BJ (cell line): ENCODE data around the gene SHANK1. TPM values are rescaled to one million over a fixed set of nuclear protein-coding genes. Genes with fewer than 3 reads are reported as not detected.

Experiments
- CTCF ChIA-PET: fragments of 350-600 bp; formaldehyde crosslinking; extraction: SDS; loops from one replicate; lab custom pipeline; 2021; ENCODE audit warnings: antibody characterized with exemption, inconsistent platforms; lab: Yijun Ruan, JAX
- POLR2A ChIA-PET: fragments of 300-600 bp; sonication (Branson Sonifier 250); formaldehyde crosslinking; extraction: SDS; loops from one replicate; lab custom pipeline; 2021; ENCODE audit warnings: antibody characterized with exemption; lab: Charles Lee
- DNase-seq: peaks from one replicate; pipeline ENCODE4 v3.0.0-alpha.2; 2011; ENCODE audit warnings: low read depth
- H3K27me3 ChIP-seq: 2 replicates; pipeline ENCODE4 v1.6.0; 2011; ENCODE audit warnings: low read length; ENCODE audit not compliant: control insufficient read depth, insufficient read depth
- H3K36me3 ChIP-seq: 2 replicates; pipeline ENCODE4 v1.5.1; 2011; ENCODE audit warnings: low read length; ENCODE audit not compliant: control insufficient read depth, insufficient read depth
- H3K4me3 ChIP-seq: 2 replicates; pipeline ENCODE4 v1.5.1; 2011; ENCODE audit warnings: low read depth, mild to moderate bottlenecking, control low read depth, low read length
- polyA plus RNA-seq: library from polyadenylated mRNA; depleted of rRNA; stranded (reverse); fragments of >200 nt; gene quantifications from 2 replicates; pipeline ENCODE4 v1.2.3, GENCODE V29; 2011
- TF ChIP-seq, protein P1 (sequence below): IDR thresholded peaks from 2 replicates; pipeline ENCODE4 v1.5.1; 2011; ENCODE audit warnings: low read depth, mild to moderate bottlenecking, control low read depth, inconsistent platforms, low read length, moderate library complexity; ENCODE audit not compliant: insufficient read depth

Gene SHANK1
- polyA plus RNA-seq, 1 experiment = 1.8 TPM

DNA sequence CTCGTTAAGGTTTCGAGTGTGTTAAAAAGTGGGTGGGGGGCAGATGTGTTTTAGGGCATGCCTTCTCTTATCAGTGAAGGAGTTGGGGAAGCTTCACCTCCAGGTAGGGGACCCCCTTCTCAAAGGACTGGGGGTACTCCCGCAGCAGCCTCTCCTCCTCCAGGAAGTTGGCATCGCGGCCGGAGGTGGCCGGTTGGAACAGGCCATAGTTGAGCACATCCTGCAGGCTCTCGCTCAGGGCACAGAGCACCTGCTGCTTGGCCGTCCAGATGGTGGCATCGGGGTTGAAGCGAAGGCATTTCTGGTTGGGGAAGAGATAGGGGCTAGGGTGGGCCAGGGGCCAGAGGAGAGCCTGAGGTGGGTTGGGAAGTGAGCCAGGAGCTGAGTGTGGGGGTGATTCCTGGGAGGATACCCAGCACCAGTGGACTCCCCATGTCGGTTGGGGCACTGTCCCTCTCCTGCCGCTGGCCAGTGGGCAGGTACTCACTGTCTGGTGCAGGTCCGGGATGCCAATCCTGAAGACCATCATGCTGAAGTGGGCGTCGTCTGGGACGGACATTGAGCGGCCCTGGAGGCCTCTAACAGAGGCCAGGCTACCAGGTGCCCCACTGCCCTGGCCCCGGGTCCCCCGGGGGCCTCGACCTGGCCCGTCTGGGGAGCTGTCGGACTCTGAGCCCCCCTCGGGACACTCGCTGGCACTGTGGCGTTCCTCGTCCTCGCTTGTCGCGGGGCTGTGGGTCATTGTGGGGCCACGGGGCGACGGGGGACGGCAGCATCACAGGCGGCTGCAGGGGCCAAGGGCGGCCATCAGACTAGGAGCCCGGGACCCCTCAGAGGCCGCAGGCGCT, 3.2 kb downstream of the SHANK1 start:
- no peak for DNase-seq

DNA sequence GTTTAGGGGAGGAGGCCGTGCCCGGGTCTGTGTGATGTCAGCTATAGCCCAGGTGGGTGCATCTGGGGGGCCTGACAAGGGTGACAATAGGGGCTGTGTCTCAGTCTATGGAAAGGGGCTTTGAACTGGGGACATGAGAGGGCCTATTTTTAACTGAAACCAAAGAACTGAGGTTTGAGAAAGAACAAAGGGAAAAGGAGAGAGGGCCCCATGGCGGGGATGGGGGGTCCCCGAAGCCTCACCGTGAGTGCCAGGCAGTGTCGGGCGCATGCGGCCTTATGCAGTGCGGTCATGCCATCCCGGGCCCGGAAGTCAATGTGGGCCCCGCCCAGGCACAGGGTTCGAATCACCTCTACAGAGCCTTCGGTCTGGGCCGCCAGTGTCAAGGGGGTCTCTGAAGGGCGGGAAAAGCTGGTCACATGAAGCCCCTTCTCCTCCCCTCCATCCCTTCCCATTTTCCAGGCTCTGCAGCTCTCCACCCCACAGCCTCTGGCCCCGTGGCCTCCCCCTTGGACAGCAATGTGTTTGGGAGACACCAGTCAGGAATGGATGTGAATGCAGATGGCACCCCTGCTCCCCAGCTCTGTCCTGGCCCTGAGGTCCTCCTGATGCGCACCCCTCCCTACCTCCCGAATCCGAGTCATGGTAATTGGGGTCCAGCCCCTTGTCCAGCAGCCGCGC, 5.9 kb downstream of the SHANK1 start:
- no peak for DNase-seq

More for the DNA sequence above, 3.2 kb downstream of the SHANK1 start:
- TF ChIP-seq, protein P1, sequence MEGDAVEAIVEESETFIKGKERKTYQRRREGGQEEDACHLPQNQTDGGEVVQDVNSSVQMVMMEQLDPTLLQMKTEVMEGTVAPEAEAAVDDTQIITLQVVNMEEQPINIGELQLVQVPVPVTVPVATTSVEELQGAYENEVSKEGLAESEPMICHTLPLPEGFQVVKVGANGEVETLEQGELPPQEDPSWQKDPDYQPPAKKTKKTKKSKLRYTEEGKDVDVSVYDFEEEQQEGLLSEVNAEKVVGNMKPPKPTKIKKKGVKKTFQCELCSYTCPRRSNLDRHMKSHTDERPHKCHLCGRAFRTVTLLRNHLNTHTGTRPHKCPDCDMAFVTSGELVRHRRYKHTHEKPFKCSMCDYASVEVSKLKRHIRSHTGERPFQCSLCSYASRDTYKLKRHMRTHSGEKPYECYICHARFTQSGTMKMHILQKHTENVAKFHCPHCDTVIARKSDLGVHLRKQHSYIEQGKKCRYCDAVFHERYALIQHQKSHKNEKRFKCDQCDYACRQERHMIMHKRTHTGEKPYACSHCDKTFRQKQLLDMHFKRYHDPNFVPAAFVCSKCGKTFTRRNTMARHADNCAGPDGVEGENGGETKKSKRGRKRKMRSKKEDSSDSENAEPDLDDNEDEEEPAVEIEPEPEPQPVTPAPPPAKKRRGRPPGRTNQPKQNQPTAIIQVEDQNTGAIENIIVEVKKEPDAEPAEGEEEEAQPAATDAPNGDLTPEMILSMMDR = no peak
- ChIA-PET CTCF (interaction anchor here (0.5 to 1.5 kb wide), 4 partner anchors 8 to 160 kb away, joined by 3 to 4 read pairs (median 4); no protein-coding TSS in a partner anchor), POLR2A (no interaction called here)
- H3K36me3 ChIP-seq = peaks cover 1% of the 10 kb centered on the region; the same call in 1 of the 2 replicates
- no peaks in the 10 kb centered on the region for H3K27me3 ChIP-seq
- H3K4me3 ChIP-seq = no peak overlapping the region

DNA sequence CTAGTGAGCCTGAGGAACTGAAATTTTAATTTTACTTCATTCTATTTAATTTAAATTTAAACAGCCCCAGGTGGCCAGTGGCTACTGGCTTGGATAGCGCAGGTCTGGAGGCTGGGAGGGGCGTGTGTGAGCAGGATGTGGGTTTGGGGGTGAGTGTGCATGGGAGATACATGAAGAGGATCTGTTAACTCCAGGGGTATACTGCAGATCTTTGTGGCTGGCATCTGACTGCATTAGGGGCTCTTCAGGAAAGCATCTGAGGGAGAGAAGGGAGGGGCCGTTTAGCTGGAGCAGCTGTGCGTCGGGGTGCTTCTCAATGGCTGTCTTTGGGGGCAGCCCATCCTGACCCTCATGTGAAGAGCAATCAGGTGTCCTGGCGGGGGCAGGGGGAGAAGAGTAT, 6.8 kb downstream of the SHANK1 start:
- DNase-seq = no peak
- Histone ChIP-seq H3K4me3 (no peak overlapping the region), H3K36me3 (peaks cover 1% of the 10 kb centered on the region; the same call in 1 of the 2 replicates), H3K27me3 (no peaks in the 10 kb centered on the region)
- POLR2A ChIA-PET = no interaction called here
- TF ChIP-seq, protein P1 = no peak
- CTCF ChIA-PET = interaction anchor here (0.6 to 1.0 kb wide), 2 partner anchors 71 to 476 kb away, joined by 4 to 6 read pairs; no protein-coding TSS in a partner anchor

More for the DNA sequence above, 5.9 kb downstream of the SHANK1 start:
- POLR2A ChIA-PET = no interaction called here
- Histone ChIP-seq H3K27me3 (no peaks in the 10 kb centered on the region), H3K4me3 (no peak overlapping the region), H3K36me3 (peaks cover 1% of the 10 kb centered on the region; the same call in 1 of the 2 replicates)
- CTCF ChIA-PET = interaction anchor here (0.6 to 1.6 kb wide), 4 partner anchors 8 to 477 kb away, joined by 3 to 6 read pairs (median 5); no protein-coding TSS in a partner anchor
- TF ChIP-seq, protein P1 = no peak

DNA sequence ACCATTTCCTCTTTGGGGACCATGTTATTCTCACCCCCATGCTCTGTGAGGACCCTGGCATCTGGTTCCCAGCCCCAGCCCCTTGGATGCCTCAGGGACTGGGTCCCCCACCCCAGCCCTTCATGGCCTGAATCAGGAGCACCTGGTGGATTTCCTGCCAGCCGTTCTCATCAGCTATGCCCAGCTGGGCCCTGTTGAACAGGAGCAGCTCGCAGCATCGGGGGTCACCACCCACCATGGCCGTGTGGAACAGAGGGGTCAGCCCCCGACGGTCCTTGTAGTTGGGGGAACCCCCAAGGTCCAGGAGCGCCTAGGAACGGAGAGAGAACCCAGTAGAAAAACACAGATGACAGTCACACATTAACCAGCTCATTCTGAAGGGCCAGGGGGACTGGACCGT, 7.8 kb downstream of the SHANK1 start:
- TF ChIP-seq, protein P1 = no peak
- no peak for DNase-seq

More for the DNA sequence above, 7.8 kb downstream of the SHANK1 start:
- Histone ChIP-seq H3K36me3 (0 out of 2 replicates have a peak, but pooled peaks cover 1% of the 10 kb centered on the region), H3K27me3 (no peaks in the 10 kb centered on the region), H3K4me3 (no peak overlapping the region)
- ChIA-PET POLR2A (no interaction called here), CTCF (interaction anchor here (1.4 kb wide), 1 partner anchor 13 kb away, joined by 3 read pairs; no protein-coding TSS in a partner anchor)
